Prostate gland (tissue), 2 donors: ENCODE data around the gene DKK3. TPM values are rescaled to one million over a fixed set of nuclear protein-coding genes. Genes with fewer than 3 reads are reported as not detected.

Source experiments
- DNase-seq: peaks from one replicate; pipeline ENCODE4 v3.0.0-alpha.2; 2019; ENCODE audit warnings: low spot score
- H3K27ac ChIP-seq, 2 donors: fragments of 200-600 bp; sonication (generic); 2 replicates each; pipeline ENCODE4 v1.5.1; 2017 to 2019
- H3K27me3 ChIP-seq: fragments of 200-600 bp; sonication (generic); replicated peaks from 2 replicates; pipeline ENCODE4 v1.5.1; 2019; ENCODE audit not compliant: insufficient read depth
- H3K36me3 ChIP-seq, 2 donors: fragments of 200-600 bp; sonication (generic); 1 replicate in 1 of 2; 2 replicates in 1 of 2; pipeline versions ENCODE4 v1.5.1 to v1.8.1; 2017 to 2019
- H3K4me1 ChIP-seq: fragments of 200-600 bp; sonication (generic); replicated peaks from 2 replicates; pipeline ENCODE4 v1.5.1; 2019
- H3K4me3 ChIP-seq, 2 donors: fragments of 200-600 bp; sonication (generic); 2 replicates each; pipeline ENCODE4 v1.5.1; 2017 to 2019
- H3K9me3 ChIP-seq: fragments of 200-600 bp; sonication (generic); 2 replicates; pipeline ENCODE4 v1.5.1; 2017
- POLR2A ChIP-seq: fragments of 450-650 bp; IDR thresholded peaks from one replicate; pipeline ENCODE4 v1.6.1; 2016; ENCODE audit warnings: antibody characterized with exemption, mild to moderate bottlenecking
- POLR2AphosphoS5 ChIP-seq: sonication (generic); formaldehyde crosslinking; IDR thresholded peaks from one replicate; pipeline ENCODE4 v1.6.1; 2017; ENCODE audit warnings: antibody characterized with exemption
- WGBS: methylation state at CpG from one replicate; pipeline ENCODE4 v1.1.5; 2018; 5-methylcytosine and 5-hydroxymethylcytosine counted together
- intact Hi-C: fragments of 100-400 bp; cut with DNase I; formaldehyde crosslinking; loops from one replicate; pipeline ENCODE4 v1.14.2; 2022
- total RNA-seq, 2 donors: library from RNA; depleted of rRNA; stranded (reverse); fragments of >200 nt; gene quantifications; one replicate each; pipeline ENCODE4 v1.1.0, GENCODE V29; 2016
- TF ChIP-seq, protein P1 (sequence below), 4 experiments: fragments of 200-600 bp in 2 of 4; fragments of 450-650 bp in 2 of 4; sonication (generic) in 2 of 4; IDR thresholded peaks; 1 replicate in 3 of 4; 2 replicates in 1 of 4; pipeline ENCODE4 v1.5.1; 2016 to 2019; ENCODE audit warnings: antibody characterized with exemption in 4 of 4, mild to moderate bottlenecking in 2 of 4, moderate library complexity in 2 of 4

Gene DKK3
- total RNA-seq, 2 donors from 2014 or later = 160 to 273 TPM

DNA sequence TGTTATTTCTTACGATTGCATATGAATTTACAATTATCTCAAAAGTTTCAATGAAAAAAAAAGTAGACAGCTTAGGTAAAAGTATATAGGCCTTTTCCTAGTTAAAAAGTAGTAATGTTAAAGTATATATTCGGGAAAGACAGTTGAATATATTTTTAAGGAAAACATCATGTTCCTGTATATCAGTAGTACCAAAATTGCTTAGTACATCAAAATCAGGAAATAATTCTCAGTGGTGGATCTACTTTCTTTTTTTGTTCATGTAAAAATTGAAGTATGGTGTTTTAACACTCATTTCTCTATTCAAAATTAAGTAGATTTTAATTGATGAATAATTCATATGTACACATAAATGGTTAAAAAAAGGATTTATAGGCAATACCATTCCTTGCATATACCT, 92.8 kb downstream of the DKK3 start:
- H3K4me3 ChIP-seq = no peak overlapping the region
- no peak for DNase-seq
- no peaks in the 10 kb centered on the region for H3K9me3 ChIP-seq
- H3K27me3 ChIP-seq = no peaks in the 10 kb centered on the region
- WGBS = 97% methylated on average over 2 of the region's 2 CpGs
- H3K4me1 ChIP-seq = no peaks in the 10 kb centered on the region
- no peak overlapping the region for H3K27ac ChIP-seq
- no peaks in the 10 kb centered on the region for H3K36me3 ChIP-seq
- intact Hi-C loops = no loop called here
- TF ChIP-seq POLR2A (no peak), POLR2AphosphoS5 (no peak)
- TF ChIP-seq, protein P1, sequence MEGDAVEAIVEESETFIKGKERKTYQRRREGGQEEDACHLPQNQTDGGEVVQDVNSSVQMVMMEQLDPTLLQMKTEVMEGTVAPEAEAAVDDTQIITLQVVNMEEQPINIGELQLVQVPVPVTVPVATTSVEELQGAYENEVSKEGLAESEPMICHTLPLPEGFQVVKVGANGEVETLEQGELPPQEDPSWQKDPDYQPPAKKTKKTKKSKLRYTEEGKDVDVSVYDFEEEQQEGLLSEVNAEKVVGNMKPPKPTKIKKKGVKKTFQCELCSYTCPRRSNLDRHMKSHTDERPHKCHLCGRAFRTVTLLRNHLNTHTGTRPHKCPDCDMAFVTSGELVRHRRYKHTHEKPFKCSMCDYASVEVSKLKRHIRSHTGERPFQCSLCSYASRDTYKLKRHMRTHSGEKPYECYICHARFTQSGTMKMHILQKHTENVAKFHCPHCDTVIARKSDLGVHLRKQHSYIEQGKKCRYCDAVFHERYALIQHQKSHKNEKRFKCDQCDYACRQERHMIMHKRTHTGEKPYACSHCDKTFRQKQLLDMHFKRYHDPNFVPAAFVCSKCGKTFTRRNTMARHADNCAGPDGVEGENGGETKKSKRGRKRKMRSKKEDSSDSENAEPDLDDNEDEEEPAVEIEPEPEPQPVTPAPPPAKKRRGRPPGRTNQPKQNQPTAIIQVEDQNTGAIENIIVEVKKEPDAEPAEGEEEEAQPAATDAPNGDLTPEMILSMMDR (IDR thresholded peaks at IDR 0.05) = no peak

DNA sequence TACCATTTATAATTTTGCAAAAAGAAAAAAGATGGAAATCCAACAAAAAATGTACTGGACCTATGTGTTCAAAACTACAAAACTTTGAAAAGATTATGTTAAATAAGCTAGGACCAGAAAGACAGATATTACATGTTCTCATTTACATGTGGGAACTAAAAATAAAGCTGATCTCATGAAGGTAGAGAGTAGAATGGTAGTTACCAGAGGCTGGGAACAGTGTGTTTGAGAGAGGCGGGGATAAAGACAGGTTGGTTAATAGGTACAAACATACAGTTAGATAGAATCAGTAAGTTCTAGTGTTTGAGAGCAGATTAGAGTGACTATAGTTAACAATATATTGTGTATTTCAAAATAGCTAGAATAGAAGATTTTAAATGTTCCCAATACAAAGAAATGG, 95.0 kb downstream of the DKK3 start:
- H3K9me3 ChIP-seq = no peaks in the 10 kb centered on the region
- H3K36me3 ChIP-seq = no peaks in the 10 kb centered on the region
- intact Hi-C loops = no loop called here
- DNase-seq = no peak
- no peaks in the 10 kb centered on the region for H3K4me1 ChIP-seq
- no peak overlapping the region for H3K27ac ChIP-seq
- no peaks in the 10 kb centered on the region for H3K27me3 ChIP-seq
- no peak overlapping the region for H3K4me3 ChIP-seq
- TF ChIP-seq POLR2AphosphoS5 = no peak
- TF ChIP-seq, protein P1 (IDR thresholded peaks at IDR 0.05) = no peak
- TF ChIP-seq POLR2A = no peak
- 97% methylated on average over 1 of the region's 1 CpG for WGBS

Other genes with a start within 250 kb of the DKK3 start
- 10 to 100 TPM; 58.4 to 76.6 TPM for gene USP47, start 166.7 kb downstream of the DKK3 start, total RNA-seq
- gene MICAL2, start 102.0 kb upstream of the DKK3 start, total RNA-seq = 100 to 1,000 TPM in 1 of 2 donors, 10 to 100 TPM in 1; 13.1 to 285 TPM